H9 (cell line): ENCODE data around the gene MYLK. TPM values are rescaled to one million over a fixed set of nuclear protein-coding genes. Genes with fewer than 3 reads are reported as not detected.

Experiments used
- DNase-seq: peaks from one replicate; pipeline ENCODE4 v3.0.0-alpha.2; 2017
- H2AFZ ChIP-seq: one replicate; pipeline ENCODE4 v1.6.1; 2013; ENCODE audit warnings: mild to moderate bottlenecking, low read length, control low read depth, moderate library complexity
- H2AK5ac ChIP-seq: 2 replicates; pipeline ENCODE4 v1.6.1; 2013; ENCODE audit warnings: low read length, control low read depth, mixed read lengths; ENCODE audit not compliant: insufficient read length
- H2BK120ac ChIP-seq: one replicate; pipeline ENCODE4 v1.6.1; 2013; ENCODE audit warnings: low read depth, mild to moderate bottlenecking, low read length, control low read depth, inconsistent platforms; ENCODE audit not compliant: poor library complexity, severe bottlenecking
- H2BK12ac ChIP-seq: 2 replicates; pipeline ENCODE4 v1.6.1; 2013; ENCODE audit warnings: low read length, control low read depth, mixed read lengths, low read depth; ENCODE audit not compliant: insufficient read length
- H2BK15ac ChIP-seq: 2 replicates; pipeline ENCODE4 v1.6.1; 2013; ENCODE audit warnings: low read depth, low read length, control low read depth
- H2BK20ac ChIP-seq: one replicate; pipeline ENCODE4 v1.6.1; 2013; ENCODE audit warnings: low read depth, mild to moderate bottlenecking, low read length, control low read depth, inconsistent platforms; ENCODE audit not compliant: poor library complexity, severe bottlenecking
- H2BK5ac ChIP-seq: 2 replicates; pipeline ENCODE4 v1.6.1; 2013; ENCODE audit warnings: low read length, control low read depth, mixed read lengths; ENCODE audit not compliant: insufficient read length
- H3K14ac ChIP-seq: 2 replicates; pipeline ENCODE4 v1.6.1; 2013; ENCODE audit warnings: low read length, control low read depth; ENCODE audit not compliant: insufficient read depth
- H3K18ac ChIP-seq: 2 replicates; pipeline ENCODE4 v1.6.1; 2013; ENCODE audit warnings: low read depth, mild to moderate bottlenecking, mixed read lengths, low read length, control low read depth; ENCODE audit not compliant: insufficient read length
- H3K23ac ChIP-seq: 2 replicates; pipeline ENCODE4 v1.6.1; 2013; ENCODE audit warnings: low read length, control low read depth, mixed read lengths, low read depth; ENCODE audit not compliant: insufficient read length
- H3K23me2 ChIP-seq: 2 replicates; pipeline ENCODE4 v1.6.1; 2013; ENCODE audit warnings: low read depth, mild to moderate bottlenecking, mixed read lengths, low read length, control low read depth; ENCODE audit not compliant: insufficient read length, poor library complexity, severe bottlenecking
- H3K27ac ChIP-seq: 2 replicates; pipeline ENCODE4 v1.5.1; 2013; ENCODE audit warnings: low read length, control low read depth, mixed read lengths, low read depth; ENCODE audit not compliant: insufficient read length
- H3K27me3 ChIP-seq: 2 replicates; pipeline ENCODE4 v1.6.1; 2013; ENCODE audit warnings: low read length, control low read depth, inconsistent platforms; ENCODE audit not compliant: insufficient read depth
- H3K4ac ChIP-seq: 2 replicates; pipeline ENCODE4 v1.6.1; 2013; ENCODE audit warnings: low read depth, mild to moderate bottlenecking, control low read depth, inconsistent platforms, low read length, moderate library complexity
- H3K4me1 ChIP-seq: 2 replicates; pipeline ENCODE4 v1.6.1; 2013; ENCODE audit warnings: low read length, control low read depth, inconsistent platforms; ENCODE audit not compliant: insufficient read depth
- H3K4me2 ChIP-seq: 2 replicates; pipeline ENCODE4 v1.6.1; 2013; ENCODE audit warnings: low read length, control low read depth, mixed read lengths; ENCODE audit not compliant: insufficient read length, insufficient read depth
- H3K56ac ChIP-seq: 2 replicates; pipeline ENCODE4 v1.6.1; 2013; ENCODE audit warnings: low read depth, mild to moderate bottlenecking, mixed read lengths, low read length, control low read depth; ENCODE audit not compliant: insufficient read length
- H3K79me1 ChIP-seq: 2 replicates; pipeline ENCODE4 v1.6.1; 2013; ENCODE audit warnings: low read depth, mild to moderate bottlenecking, moderate library complexity, low read length, control low read depth, inconsistent platforms; ENCODE audit not compliant: insufficient read depth, poor library complexity, severe bottlenecking
- H3K79me2 ChIP-seq: 2 replicates; pipeline ENCODE4 v1.6.1; 2013; ENCODE audit warnings: low read length, control low read depth, inconsistent platforms; ENCODE audit not compliant: insufficient read depth
- H3K9ac ChIP-seq: 2 replicates; pipeline ENCODE4 v1.6.1; 2013; ENCODE audit warnings: low read length, control low read depth, mixed read lengths; ENCODE audit not compliant: insufficient read length; ENCODE audit errors: extremely low read depth
- H3K9me3 ChIP-seq: one replicate; pipeline ENCODE4 v1.6.1; 2013; ENCODE audit warnings: low read depth, low read length, inconsistent platforms; ENCODE audit not compliant: control insufficient read depth
- H3T11ph ChIP-seq: one replicate; pipeline ENCODE4 v1.6.1; 2013; ENCODE audit warnings: mild to moderate bottlenecking, low read length, control low read depth, inconsistent platforms
- H4K20me1 ChIP-seq: one replicate; pipeline ENCODE4 v1.6.1; 2013; ENCODE audit not compliant: control insufficient read depth, insufficient read length, insufficient read depth
- H4K5ac ChIP-seq: 2 replicates; pipeline ENCODE4 v1.6.1; 2013; ENCODE audit warnings: low read depth, mild to moderate bottlenecking, mixed read lengths, low read length, control low read depth; ENCODE audit not compliant: insufficient read length
- H4K8ac ChIP-seq: replicated peaks from 2 replicates; pipeline ENCODE4 v1.6.1; 2013; ENCODE audit warnings: low read length, control low read depth, mixed read lengths, low read depth; ENCODE audit not compliant: insufficient read length
- H4K91ac ChIP-seq: 2 replicates; pipeline ENCODE4 v1.6.1; 2013; ENCODE audit warnings: low read depth, mild to moderate bottlenecking, moderate library complexity, mixed read lengths, low read length, control low read depth; ENCODE audit not compliant: insufficient read length
- H3K27ac Mint-ChIP-seq, 3 experiments: 2 replicates in 2 of 3; 3 replicates in 1 of 3; pipeline ENCODE4 v1.8.0; 2020 to 2021; ENCODE audit warnings: mixed read lengths in 3 of 3, mild to moderate bottlenecking in 1 of 3, moderate library complexity in 1 of 3
- H3K27me3 Mint-ChIP-seq: 2 replicates; pipeline ENCODE4 v1.8.0; 2021; ENCODE audit warnings: low read depth, mild to moderate bottlenecking, moderate library complexity, mixed read lengths
- H3K36me3 Mint-ChIP-seq, 3 experiments: 2 replicates in 2 of 3; 3 replicates in 1 of 3; pipeline ENCODE4 v1.8.0; 2020 to 2021; ENCODE audit warnings: low read depth in 3 of 3, mixed read lengths in 3 of 3; ENCODE audit not compliant: insufficient read depth in 1 of 3
- H3K4me1 Mint-ChIP-seq, 2 experiments: 2 replicates each; pipeline ENCODE4 v1.8.0; 2020; ENCODE audit warnings: mixed read lengths in 2 of 2
- H3K4me3 Mint-ChIP-seq, 2 experiments: 2 replicates in 1 of 2; 3 replicates in 1 of 2; pipeline ENCODE4 v1.8.0; 2020 to 2021; ENCODE audit warnings: mild to moderate bottlenecking in 2 of 2, mixed read lengths in 2 of 2, moderate library complexity in 1 of 2
- H3K9me3 Mint-ChIP-seq, 2 experiments: 2 replicates in 1 of 2; 3 replicates in 1 of 2; pipeline ENCODE4 v1.8.0; 2020; ENCODE audit warnings: mild to moderate bottlenecking in 2 of 2, mixed read lengths in 2 of 2, moderate library complexity in 1 of 2
- CTCF ChIP-seq: fragments of 200-600 bp; sonication (generic); conservative IDR thresholded peaks from 3 replicates; pipeline ENCODE4 v1.8.0; 2021; ENCODE audit warnings: antibody characterized with exemption, mild to moderate bottlenecking
- WGBS: extraction: QIAGEN DNeasy Blood & Tissue Kit; methylation state at CpG from one replicate; pipeline ENCODE4 v1.1.7; 2013; ENCODE audit warnings: missing lambda C conversion rate, low lambda C conversion rate, mixed read lengths; ENCODE audit not compliant: insufficient read length; ENCODE audit errors: extremely low coverage; 5-methylcytosine and 5-hydroxymethylcytosine counted together
- total RNA-seq: library from RNA; stranded (reverse); gene quantifications from 2 replicates; pipeline ENCODE4 v1.2.1, GENCODE V29; 2021

Gene MYLK
- total RNA-seq, 1 experiment from 2014 or later: 10.1 TPM

DNA sequence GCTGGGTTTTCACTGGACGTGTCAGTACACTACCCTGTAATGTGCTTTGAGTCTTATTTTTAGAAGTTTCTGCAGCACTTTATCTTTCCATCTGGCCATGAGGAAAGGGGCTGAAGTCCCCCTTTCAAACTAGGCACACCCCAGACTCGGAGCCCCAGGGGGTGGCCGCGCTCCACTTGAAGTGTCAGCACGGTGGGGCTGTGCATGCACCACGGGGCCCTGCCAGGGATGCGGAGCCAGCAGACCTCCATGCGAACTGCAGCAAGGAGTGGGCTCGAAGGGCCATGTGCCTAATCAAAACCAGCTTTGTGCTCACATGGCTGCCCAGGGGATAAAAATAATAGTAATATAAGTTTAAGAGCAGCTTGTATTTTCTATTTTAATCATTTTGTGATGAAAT lies 198.4 kb downstream of the MYLK start:
- no peak overlapping the region for H3K18ac ChIP-seq
- no peaks in the 10 kb centered on the region for H4K20me1 ChIP-seq
- H3K9ac ChIP-seq: no peak overlapping the region
- H3K79me2 ChIP-seq: no peaks in the 10 kb centered on the region
- no peaks in the 10 kb centered on the region for H3K23me2 ChIP-seq
- no peak overlapping the region for H3K23ac ChIP-seq
- no peak overlapping the region for H3K4me2 ChIP-seq
- no peak for TF ChIP-seq CTCF
- no peak overlapping the region for H3K4me3 Mint-ChIP-seq
- H3K4me1 ChIP-seq: peaks cover 3% of the 10 kb centered on the region; the same call in 1 of the 2 replicates
- no peak overlapping the region for H3T11ph ChIP-seq
- H3K27ac Mint-ChIP-seq: peak overlapping the region in 2 of 3 experiments; percentile 37 to 71; a peak in 2 of 7 replicates
- H2BK5ac ChIP-seq: no peak overlapping the region
- no peak overlapping the region for H2BK20ac ChIP-seq
- H4K8ac ChIP-seq: no peak overlapping the region
- DNase-seq: no peak
- H2BK15ac ChIP-seq: no peak overlapping the region
- peaks cover 11 to 22% of the 10 kb centered on the region in 2 experiments for H3K4me1 Mint-ChIP-seq
- H2AK5ac ChIP-seq: no peak overlapping the region
- no peak overlapping the region for H2BK12ac ChIP-seq
- H3K14ac ChIP-seq: no peak overlapping the region
- no peaks in the 10 kb centered on the region for H3K9me3 Mint-ChIP-seq
- H3K9me3 ChIP-seq: no peaks in the 10 kb centered on the region
- no peak overlapping the region for H2BK120ac ChIP-seq
- WGBS: no CpG with 5 or more reads among the region's 9 CpGs
- H3K27me3 ChIP-seq: no peaks in the 10 kb centered on the region
- H4K91ac ChIP-seq: no peak overlapping the region
- H3K79me1 ChIP-seq: no peaks in the 10 kb centered on the region
- no peak overlapping the region for H3K4ac ChIP-seq
- H3K27me3 Mint-ChIP-seq: no peaks in the 10 kb centered on the region; the same call in 1 of the 2 replicates
- H4K5ac ChIP-seq: no peak overlapping the region
- no peak overlapping the region for H3K56ac ChIP-seq
- H3K27ac ChIP-seq: no peak overlapping the region
- no peak overlapping the region for H2AFZ ChIP-seq
- peaks cover 3 to 9% (median 5%) of the 10 kb centered on the region in 3 experiments; a peak in 2 of 7 replicates for H3K36me3 Mint-ChIP-seq
